Ecto neural progenitor cell (in vitro differentiated cells): ENCODE results near the gene PPP1R36.
"Not testable (repeated sequence)": the region's sequence is repeated elsewhere in the genome, so short reads cannot be mapped to it uniquely, and the experiment has no call there.

ENCODE experiments used
- DNase-seq: peaks from one replicate; pipeline ENCODE4 v3.0.0-alpha.2; 2018; ENCODE audit warnings: low spot score

Gene PPP1R36

GRCh38 chr14:64612971-64613666 is 63.4 kb downstream of the PPP1R36 start:
- no peak for DNase-seq

GRCh38 chr14:64614166-64614565 is 64.4 kb downstream of the PPP1R36 start:
- DNase-seq = no peak

- DNase-seq = no peak
Observed at GRCh38 chr14:64614805-64615391, 65.1 kb downstream of the PPP1R36 start.

GRCh38 chr14:64617872-64618408 is 68.2 kb downstream of the PPP1R36 start:
- not testable (repeated sequence) for DNase-seq

- no peak for DNase-seq
Observed at GRCh38 chr14:64620910-64621309, 71.1 kb downstream of the PPP1R36 start.

- DNase-seq = no peak
Observed at GRCh38 chr14:64623554-64624165, 73.9 kb downstream of the PPP1R36 start.

- DNase-seq = no peak
Observed at GRCh38 chr14:64625386-64626232, 75.8 kb downstream of the PPP1R36 start.

GRCh38 chr14:64628940-64629408 is 79.2 kb downstream of the PPP1R36 start:
- no peak for DNase-seq

- DNase-seq = peak; percentile 14
Observed at GRCh38 chr14:64630778-64631177, 81.0 kb downstream of the PPP1R36 start.

- DNase-seq = peak; percentile 13
Observed at GRCh38 chr14:64631222-64631621, 81.5 kb downstream of the PPP1R36 start.

- DNase-seq = no peak
Observed at GRCh38 chr14:64632056-64632455, 82.3 kb downstream of the PPP1R36 start.

- no peak for DNase-seq
Observed at GRCh38 chr14:64634558-64634957, 84.8 kb downstream of the PPP1R36 start.

- DNase-seq = peak; percentile 82
Observed at GRCh38 chr14:64636208-64636979, 86.6 kb downstream of the PPP1R36 start.

GRCh38 chr14:64636980-64637429 is 87.2 kb downstream of the PPP1R36 start:
- DNase-seq = no peak

GRCh38 chr14:64637735-64638473 is 88.1 kb downstream of the PPP1R36 start:
- DNase-seq = no peak

- no peak for DNase-seq
Observed at GRCh38 chr14:64638625-64639024, 88.9 kb downstream of the PPP1R36 start.
